HG03565 (cell line): ENCODE results near the gene STRBP.
"Not testable (repeated sequence)": the region's sequence is repeated elsewhere in the genome, so short reads cannot be mapped to it uniquely, and the experiment has no call there.

Source experiments
- ATAC-seq: cut with Tn5 transposase; IDR thresholded peaks from one replicate; pipeline ENCODE4 v1.9.1; 2021; ENCODE audit warnings: mild to moderate bottlenecking, moderate library complexity; ENCODE audit not compliant: unreplicated experiment

STRBP gene

DNA sequence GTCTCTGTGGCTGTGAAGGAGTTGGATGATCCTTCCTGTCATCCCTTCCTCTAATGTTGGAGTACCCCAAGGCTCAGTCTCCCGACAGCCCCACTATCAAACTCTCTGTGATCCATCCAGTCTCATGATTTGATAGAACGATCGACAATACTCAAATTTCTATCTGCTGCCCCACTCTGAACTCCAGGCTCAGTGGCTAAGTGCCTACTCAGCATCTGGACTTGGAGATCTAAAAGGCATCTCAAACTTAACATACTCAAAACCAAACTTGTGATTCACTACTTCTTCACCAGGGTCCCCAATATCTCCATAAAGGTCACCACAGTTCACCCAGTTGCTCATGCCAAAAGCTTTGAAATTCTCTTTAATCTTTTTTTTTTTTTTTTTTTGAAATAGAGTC, 15.1 kb upstream of the STRBP start:
- ATAC-seq: no peak

DNA sequence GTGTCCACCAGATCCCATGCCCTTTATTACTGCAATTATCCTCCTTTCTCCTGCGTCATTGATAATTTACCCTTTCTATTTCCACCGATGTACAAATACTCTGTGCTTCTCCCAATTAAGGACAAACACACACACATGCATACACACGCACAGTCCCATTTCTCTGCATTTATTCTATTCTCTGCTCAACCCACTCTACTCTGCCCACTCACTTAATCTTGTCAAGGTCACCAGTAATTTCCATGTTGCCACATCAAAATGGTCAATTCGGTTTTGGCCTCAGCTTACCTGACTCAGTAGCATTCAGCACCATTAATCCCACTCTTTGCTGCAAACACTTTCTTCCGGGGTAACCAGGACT, 14.6 kb upstream of the STRBP start:
- no peak for ATAC-seq

- ATAC-seq: no peak
These were observed 14.1 kb upstream of the STRBP start for GRCh38 chr9:123282362-123283047.

DNA sequence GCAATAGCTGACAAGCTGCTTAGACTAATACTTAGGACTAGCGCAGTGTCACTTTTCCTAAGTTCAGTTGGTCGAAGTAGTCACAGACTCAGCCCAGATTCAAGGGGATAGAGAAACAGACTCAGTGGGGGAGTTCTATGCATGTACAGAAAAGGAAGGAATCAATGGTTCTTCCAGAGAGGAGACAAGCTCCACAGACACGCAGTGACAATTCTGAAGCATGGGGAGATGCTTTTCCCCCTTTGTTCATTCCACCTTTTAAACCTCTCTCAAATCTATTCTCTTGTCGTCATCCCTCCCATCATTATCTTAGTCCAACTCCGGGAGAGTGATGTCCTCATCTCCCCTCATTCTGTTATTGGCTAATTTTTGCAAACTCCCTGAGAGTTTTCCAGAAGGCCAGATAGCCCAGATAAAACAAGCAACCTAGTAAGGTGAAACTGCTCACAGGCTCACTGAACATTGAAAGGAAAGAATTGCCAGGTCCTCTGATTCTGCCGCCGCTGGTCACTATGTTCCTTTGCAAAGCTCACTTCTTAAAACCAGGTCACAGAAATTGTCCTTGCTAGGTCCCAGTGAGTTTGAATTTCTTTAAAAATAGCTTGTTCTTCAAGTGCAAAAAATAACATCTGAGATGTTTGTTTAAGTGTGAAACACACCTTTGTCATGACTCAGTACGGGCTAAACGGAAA, 13.4 kb upstream of the STRBP start:
- no peak for ATAC-seq

GRCh38 chr9:123278879-123279493, 10.6 kb upstream of the STRBP start:
- ATAC-seq: not testable (repeated sequence)

DNA sequence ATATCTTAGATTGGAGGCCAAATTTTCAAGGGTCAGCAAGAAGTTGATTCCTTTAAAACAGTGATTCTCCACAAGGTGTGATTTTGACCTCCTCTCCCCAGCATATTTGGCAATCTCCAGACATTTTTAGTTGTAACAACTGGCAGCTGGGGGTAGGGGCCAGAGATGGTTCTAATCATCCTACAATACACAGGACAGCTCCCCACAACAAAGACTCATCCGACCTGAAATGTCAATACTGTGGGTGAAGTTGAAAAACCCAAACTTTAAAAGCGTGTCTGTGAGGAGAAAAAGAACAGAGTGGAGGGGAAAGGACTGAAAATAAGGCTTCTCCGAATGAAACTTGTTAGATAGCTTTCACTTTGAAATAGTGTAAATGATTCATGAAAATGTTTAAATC, 10.0 kb upstream of the STRBP start:
- ATAC-seq: no peak

DNA sequence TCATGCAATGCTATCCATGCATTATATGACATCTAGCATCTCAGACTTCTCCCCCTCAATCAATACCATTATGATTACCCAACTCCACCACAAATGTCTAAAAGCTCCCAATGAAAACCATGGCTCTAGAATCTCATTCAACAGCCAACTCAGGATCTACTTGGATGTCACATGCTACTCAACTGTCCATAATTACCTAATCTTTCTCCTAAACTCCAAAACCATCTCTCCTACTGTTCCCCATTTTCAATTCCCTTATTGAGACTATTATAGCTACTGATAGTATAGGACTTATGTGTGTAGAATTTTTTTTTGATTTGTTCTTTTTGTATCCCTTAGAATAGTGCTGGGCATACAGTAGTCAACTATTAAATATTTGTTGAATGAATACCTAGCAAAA, 8.2 kb upstream of the STRBP start:
- ATAC-seq: no peak

- ATAC-seq: not testable (repeated sequence)
These were observed 2.7 kb upstream of the STRBP start for GRCh38 chr9:123271133-123271532.

GRCh38 chr9:123269281-123269680, 895 bp upstream of the STRBP start:
- ATAC-seq: no peak

GRCh38 chr9:123268199-123268464, 254 bp downstream of the STRBP start:
- ATAC-seq: no peak

GRCh38 chr9:123267481-123268198, 746 bp downstream of the STRBP start:
- ATAC-seq: no peak

DNA sequence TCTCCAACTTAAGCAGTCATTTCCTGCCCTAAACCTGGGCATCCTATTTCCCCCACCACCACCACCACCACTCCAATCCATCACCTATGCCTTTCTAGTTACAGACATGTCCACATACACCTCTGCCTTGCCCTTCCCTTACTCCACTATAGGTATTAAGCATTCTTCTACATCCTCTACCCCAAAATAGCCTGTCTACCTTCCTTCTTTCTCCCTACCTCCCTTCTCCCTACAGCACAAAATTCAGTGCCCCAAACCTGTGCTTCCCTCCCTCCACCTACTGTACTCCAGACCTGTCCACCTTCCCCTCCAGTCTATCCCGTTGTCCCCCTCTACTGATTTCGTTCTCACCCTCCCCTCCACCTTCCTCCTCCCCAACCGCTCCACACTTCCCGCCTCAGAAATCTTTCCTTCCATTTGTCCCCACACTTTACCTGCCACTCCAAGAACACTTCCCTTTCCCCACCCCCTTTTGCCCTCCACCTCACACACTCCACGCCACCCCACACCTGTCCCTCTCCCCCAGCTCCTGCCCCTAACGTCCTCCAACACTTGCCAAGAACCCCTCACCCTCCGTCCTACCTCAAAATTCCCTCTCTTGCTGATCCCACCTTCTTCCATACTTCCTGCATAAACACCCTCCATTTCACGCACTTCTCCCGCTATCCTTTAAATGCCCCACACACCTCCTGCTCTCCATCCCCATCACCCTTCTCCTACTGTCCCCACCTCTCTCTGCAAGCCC, 1.6 kb downstream of the STRBP start:
- ATAC-seq: no peak

- no peak for ATAC-seq
These were observed 2.6 kb downstream of the STRBP start for GRCh38 chr9:123265833-123266232.

DNA sequence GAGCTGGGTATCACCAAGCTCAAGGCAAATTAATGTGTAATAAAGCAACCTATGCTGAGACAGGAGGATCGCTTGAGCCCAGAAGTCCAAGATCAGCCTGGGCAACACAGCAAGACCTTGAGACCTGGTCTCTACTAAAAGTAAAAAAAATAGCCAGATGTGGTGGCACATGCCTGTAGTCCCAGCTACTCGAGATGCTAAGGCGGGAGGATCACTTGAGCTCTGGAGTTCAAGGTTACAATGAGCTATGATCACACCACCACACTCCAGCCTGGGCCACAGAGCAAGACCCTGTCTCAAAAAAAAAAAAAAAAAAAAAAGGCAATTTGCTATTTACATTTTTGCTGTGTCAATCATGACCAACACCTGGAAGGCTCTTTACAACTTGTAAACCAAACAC, 5.2 kb downstream of the STRBP start:
- no peak for ATAC-seq

DNA sequence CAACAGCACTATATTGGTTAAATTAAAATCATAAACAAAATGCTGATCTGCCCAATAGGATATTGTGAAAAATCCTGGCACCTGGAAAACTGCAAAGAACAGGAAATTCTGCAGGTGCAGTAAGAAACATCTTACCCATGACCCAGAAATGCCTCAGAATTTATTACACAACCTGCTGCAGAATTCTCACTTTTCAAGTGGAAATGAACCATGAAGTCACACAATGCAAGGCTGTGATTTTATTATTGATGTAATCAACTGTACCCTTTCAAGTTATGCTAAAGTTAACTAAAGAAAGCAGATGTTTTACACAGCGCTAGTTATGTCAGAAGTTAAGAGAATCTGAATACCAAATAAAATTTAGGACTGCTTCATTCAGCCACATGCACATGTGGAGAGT, 6.0 kb downstream of the STRBP start:
- no peak for ATAC-seq

- no peak for ATAC-seq
These were observed 7.2 kb downstream of the STRBP start for GRCh38 chr9:123261006-123261677.

- no peak for ATAC-seq
These were observed 8.0 kb downstream of the STRBP start for GRCh38 chr9:123260340-123260739.

DNA sequence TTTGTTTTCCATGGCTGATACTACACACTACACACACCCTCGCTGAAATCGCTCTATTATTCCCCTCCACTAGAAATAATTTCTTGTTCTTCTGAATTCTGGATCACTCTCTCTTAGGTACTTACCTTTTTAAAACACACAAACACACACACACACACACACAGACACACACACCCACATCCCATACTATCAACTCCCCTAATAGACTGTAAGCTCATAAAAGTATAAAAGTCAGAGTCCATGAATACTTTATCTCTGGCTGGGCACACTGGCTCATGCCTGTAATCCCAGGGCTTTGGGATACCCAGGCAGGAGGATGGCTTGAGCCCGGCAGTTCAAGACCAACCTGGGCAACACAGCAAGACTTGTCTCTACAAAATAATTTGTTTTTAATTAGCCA, 11.1 kb downstream of the STRBP start:
- ATAC-seq: no peak

DNA sequence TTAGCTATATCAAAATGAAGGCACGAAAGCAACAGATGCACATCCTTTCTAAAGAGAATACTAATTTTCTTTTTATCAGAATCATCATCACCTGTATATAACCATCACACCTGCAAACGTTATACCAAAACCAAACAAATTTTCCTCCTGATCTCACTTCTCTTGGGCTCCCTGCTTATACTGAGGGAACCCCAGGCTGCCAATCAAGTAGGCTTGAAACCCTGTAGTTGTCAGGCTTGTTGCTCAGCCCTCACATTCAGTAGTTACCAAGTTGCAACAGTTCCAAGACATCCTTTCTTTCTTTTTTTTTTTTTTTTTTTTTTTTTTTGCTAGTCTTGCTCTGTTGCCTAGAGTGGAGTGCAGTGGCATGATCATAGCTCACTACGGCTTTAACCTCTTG, 12.7 kb downstream of the STRBP start:
- no peak for ATAC-seq

DNA sequence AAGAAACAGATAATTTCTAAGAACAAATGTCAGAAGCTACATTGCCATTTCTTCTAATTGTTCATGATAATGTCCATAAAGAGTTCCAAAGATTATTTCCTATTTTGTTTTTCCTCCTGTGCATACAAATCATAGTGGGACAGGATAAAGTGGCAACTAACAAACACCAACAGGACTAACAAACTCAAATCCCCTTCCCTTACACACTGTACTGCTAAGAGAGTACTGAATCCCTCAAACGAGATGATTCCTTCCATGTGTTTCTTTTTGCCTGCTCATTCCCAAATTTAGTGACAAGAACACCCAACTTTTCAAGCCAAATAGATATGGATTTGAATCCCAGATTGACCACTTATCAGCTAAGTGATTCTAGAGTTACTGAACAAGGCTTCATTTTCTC, 15.2 kb downstream of the STRBP start:
- ATAC-seq: no peak

GRCh38 chr9:123251741-123252140, 16.6 kb downstream of the STRBP start:
- ATAC-seq: no peak
